Liver (tissue), 3 donors: ENCODE data around the gene RNF225.

Experiments used
- CTCF ChIP-seq: fragments of 150-350 bp; IDR thresholded peaks from 2 replicates; pipeline ENCODE4 v1.5.1; 2017; ENCODE audit warnings: improper control_type of control experiment, low read depth, low read length; ENCODE audit not compliant: missing input control
- RAD21 ChIP-seq, 2 donors: IDR thresholded peaks; 2 replicates each; pipeline ENCODE4 v1.6.1; 2016; ENCODE audit warnings: antibody characterized with exemption in 2 of 2, mild to moderate bottlenecking in 2 of 2
- donor health status: healthy.
- donor health status: healthy.

- TF ChIP-seq RAD21 (IDR thresholded peaks at IDR 0.05) (no peak), CTCF (no peak)
These were observed 45.1 kb downstream of the RNF225 start for GRCh38 chr19:58440556-58440955.
